Stimulated activated CD8-positive, alpha-beta memory T cell treated with anti-CD3 and anti-CD28 coated beads, Interleukin-7, amount 100 ng/mL, for 4 hours (primary cell): ENCODE measurements around the gene ZNF419.
"Not testable (repeated sequence)": the region's sequence is repeated elsewhere in the genome, so short reads cannot be mapped to it uniquely, and the experiment has no call there.

Source experiments
- DNase-seq, 2 donors: peaks; one replicate each; pipeline ENCODE4 v3.0.0-alpha.2; 2020; ENCODE audit warnings: low read depth in 2 of 2

The ZNF419 gene

DNA sequence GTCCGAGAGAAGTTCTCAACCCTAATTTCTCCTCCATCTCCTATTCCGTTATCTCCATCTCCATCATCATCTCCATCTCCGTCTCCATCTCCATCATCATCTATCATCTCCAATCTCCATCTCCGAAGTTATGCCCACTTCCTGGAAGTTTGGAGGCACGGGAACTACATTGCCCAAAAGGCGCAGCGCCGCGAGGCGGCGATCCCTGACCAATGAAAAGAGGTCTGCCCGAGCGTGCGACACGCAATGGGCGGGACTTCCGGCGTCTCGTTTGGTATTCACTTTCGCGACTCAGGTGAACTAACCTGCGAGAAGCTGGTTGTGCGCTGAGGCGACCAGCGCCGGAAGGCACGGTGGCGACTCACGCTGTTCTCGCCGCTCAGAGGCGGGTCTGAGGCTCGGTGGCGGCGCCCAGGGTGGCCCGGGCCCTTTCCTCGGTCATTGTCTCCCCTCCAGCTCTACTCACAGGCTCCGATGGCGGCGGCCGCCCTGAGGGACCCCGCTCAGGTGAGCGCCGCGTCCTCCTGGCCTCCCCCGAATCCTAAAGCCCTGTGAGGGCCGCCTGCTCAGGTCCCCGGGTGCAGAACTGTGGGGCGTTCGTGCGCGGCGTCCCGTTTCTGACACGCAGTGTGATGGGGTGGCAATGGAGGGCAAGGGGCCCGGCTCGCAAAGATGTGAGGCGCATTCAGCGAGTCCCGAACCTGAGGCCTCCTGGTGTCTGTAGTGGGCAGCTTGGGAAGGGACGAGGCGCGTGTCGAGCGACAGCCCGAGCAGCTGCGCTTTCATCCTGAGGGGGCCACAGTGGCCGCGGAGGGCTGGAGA lies at the start of gene ZNF419:
Gene ZNF419 (plus strand): TSS at position 274 of the 822 bp plus-strand sequence. CDS start 201 bp downstream, at position 475.
- peak; percentile 87 to 91 for DNase-seq

DNA sequence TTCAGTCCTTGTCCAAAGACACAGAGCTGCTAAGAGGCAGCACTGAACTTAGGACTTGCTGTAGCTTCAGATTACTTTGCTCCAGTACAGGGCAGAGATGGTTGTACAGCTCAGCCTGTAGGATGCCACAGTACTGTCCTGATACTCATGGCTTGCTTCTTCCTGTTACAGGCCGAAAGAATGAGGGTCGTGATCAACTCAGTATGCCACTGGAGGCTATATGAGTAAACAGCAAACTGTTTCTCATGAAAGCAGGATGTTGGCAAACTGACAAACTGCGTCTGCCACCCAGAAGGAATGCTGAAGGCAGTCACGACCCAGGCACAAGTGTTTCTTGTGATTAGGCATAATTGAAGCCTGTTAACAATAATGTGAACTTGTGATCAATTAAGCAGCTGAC lies 49.6 kb upstream of the ZNF419 start:
- DNase-seq: no peak

DNA sequence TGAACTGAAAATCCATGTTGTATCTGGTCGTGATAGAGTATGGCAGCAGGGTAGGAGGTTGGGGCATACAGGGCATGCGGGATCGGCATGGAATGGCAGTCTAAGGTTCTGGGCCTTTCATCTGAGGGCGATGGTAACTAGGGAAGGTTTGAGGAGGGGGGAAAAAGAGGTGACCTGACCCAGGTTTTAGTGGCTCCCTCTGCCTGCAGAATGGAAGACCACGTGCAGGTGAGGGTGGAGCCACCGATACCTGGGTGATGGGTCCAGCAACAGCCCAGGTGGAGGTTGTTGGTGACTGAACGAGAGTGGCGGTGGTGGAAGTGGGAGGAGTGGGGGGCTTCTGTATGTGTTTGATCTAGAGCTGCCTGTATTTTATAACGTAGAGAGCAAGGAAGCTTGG lies 48.6 kb upstream of the ZNF419 start:
- DNase-seq: no peak

DNA sequence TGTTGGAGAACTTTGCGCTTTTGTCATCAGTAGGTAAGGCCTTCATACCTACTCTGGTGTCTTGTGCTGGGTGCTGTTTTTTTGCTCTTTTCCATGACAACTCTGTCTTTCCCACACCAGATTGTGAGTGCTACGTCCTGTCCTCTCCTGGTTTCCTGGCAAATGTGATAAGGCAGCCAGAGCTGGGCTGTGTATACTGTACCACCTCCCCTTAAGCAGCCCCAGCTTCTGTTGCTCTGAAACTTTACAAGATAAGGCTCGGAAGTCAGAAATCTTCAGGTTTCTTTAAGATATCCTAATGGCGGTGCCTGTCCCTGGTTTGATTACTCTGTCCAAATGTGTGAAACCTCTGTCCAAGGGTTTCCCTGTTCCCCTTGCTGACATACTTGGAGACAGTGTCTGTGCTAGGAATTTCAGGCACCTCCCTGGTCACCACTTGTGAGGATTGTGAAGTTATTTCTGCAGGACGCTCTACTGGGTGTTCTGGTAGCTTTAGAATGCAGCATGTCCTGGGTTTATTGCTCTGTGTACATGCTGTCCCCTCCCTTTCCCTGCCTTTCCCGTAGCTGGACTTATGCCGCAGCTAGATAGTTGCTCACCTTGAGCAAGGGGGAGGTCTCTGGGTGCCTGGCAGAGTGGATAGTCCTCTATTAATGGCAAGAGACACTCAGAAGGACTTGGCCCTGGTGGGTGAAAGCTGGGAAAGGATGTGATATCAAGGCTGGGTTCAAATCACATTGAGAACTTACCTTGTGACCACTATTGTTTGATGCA lies 45.4 kb upstream of the ZNF419 start:
- DNase-seq: no peak

DNA sequence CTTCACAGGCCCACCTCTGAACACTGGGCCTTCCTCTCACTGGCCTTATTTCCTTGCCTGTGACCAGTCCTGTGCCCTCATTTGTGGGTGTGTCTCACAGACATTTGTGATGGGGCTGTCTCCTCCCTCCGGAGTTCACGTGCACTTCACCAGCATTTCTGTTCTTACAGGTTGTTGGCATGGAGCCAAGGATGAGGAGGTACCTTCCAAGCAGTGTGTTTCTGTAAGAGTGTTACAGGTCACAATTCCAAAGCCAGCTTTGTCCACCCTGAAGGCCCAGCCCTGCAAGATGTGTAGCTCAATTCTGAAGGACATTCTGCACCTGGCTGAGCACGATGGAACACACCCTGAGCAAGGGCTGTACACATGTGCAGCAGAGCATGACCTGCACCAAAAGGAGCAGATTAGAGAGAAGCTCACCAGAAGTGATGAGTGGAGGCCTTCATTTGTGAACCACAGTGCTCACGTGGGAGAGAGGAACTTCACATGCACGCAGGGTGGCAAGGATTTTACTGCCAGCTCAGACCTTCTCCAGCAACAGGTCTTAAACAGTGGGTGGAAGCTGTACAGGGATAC lies 44.3 kb upstream of the ZNF419 start:
- no peak for DNase-seq

DNA sequence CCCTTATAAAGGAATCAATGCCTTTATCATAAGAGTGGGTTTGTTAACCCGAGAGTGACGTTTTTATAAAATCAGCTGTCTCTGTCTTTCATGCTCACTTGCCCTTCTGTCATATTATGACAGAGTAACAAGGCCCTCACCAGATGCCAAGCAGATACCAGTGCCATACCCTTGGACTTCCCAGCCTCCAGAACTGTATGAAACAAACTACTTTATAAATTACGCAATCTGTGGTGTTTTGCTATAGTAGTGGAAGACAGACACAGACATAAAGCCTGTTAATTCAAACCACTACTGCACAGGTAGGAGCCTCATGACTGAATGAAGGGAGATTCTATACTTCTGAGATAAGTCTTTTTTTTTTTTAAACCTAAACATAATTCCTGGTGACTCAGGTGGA lies 35.2 kb upstream of the ZNF419 start:
- no peak for DNase-seq

GRCh38 chr19:57465680-57466381 lies 21.7 kb upstream of the ZNF419 start:
- no peak for DNase-seq

DNA sequence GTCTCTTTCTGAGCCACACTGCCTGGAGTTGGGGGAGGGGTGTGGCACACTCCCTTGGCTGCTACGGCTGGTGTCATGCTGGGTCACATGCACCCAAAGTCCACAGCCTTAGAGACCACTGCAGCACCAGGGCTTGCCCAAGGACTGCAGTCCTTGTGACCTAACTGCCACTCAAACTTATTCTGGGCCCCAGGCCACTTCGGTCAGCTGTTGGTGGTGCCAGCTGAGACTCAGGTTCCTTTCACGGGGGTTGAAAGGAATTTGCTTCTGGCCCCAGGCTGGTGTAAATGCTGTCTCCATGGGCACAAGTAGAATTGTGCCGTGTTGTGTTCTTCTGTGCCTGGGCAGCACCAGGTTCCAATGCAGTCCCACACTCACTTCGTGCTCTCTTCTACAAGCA lies 21.1 kb upstream of the ZNF419 start:
- DNase-seq: no peak

- DNase-seq: no peak
Observed at GRCh38 chr19:57473646-57474045, 13.9 kb upstream of the ZNF419 start.

DNA sequence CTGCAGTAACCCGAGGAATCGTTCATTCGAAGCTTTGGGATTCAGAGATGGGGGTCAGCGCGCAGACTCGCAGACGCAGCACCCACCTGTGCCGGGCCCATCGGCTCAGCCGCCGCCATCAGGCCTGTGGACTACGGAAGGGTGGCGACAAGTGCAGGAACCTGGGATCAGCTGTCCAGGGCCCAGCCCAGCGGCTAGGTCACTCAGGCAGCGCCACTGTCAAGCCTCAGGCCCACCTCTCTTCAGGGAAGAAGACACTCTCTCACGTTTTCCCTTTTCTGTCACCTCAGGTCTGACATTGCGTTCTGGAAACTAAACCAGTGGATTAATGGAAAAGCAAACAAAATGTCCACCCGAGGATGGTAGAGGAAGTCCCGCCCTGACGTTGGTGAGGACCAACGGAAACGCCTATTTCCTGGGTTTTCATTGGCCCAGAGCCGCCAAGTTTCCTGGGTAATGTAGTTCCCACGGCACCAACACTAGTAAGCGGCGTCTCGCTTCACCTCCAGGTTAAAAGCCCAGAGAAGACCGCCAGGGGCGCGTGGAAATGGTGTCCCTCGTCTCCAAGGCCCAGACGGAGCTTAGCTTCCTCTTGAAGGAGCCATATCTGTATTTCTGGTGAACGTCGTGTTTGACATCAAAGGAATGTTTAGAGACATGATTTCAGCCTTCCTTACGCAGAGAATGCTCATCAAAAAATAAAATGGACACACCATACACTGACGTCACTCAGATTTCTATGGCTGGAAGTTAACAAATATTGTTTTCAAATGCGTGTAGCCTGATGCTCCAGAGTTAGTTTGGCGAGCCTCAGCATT lies 10.2 kb upstream of the ZNF419 start, which contains the start of gene ZNF772:
Gene ZNF772 (minus strand): TSS at position 376 of the 818 bp plus-strand sequence. CDS start 257 bp downstream, at position 119.
- peak; percentile 80 to 84 for DNase-seq

DNA sequence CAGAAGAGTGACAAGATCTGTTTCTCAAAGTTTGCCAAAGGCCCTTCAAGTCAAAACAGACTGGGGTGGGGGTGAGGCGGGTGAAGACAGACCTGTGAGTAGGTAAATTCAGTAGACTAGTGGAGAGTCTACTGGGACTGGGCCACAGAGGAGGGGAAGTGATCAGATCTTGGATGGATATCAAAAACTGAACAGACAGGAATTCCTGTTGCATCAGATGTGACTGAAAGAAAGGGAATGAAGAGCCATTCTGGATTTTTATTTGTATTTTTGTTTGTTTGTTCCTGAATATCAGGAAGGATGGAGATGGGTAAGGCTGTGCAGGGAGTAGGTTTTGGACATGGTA lies 722 bp downstream of the ZNF419 start:
- DNase-seq: not testable (repeated sequence)

DNA sequence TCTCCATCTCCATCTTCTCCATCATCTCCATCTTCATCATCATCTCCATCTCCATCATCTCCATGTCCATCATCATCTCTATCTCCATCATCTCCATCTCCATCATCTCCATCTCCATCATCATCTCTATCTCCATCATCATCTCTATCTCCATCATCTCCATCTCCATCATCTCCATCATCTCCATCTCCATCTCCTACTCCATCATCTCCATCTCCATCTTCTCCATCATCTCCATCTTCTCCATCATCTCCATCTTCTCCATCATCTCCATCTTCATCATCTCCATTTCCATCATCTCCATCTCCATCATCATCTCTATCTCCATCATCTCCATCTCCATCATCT lies 11.8 kb downstream of the ZNF419 start:
- DNase-seq: not testable (repeated sequence)

DNA sequence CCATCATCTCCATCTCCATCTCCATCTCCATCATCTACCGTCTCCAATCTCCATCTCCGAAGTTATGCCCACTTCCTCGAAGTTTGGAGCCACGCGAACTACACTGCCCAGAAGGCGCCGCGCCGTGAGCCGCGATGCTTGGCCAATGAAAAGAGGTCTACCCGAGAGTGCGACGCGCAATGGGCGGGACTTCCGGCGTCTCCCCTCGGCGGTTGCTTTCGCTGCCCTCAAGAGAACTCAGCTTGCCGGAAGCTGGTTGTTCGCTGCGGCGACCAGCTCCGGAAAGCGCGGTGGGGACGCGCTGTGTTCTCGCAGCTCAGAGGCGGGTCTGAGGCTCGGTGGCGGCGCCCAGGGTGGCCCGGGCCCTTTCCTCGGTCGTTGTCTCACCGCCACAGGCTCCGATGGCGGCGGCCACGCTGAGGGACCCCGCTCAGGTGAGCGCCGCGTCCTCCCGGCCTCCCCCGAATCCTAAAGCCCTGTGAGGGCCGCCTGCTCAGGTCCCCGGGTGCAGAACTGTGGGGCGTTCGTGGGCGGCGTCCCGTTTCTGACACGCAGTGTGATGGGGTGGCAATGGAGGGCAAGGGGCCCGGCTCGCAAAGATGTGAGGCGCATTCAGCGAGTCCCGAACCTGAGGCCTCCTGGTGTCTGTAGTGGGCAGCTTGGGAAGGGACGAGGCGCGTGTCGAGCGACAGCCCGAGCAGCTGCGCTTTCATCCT lies 12.3 kb downstream of the ZNF419 start, which contains the start of gene ZNF773:
Gene ZNF773 (plus strand): TSS at position 259 of the 716 bp plus-strand sequence. CDS start 143 bp downstream, at position 402.
- peak; percentile 92 to 98 for DNase-seq

DNA sequence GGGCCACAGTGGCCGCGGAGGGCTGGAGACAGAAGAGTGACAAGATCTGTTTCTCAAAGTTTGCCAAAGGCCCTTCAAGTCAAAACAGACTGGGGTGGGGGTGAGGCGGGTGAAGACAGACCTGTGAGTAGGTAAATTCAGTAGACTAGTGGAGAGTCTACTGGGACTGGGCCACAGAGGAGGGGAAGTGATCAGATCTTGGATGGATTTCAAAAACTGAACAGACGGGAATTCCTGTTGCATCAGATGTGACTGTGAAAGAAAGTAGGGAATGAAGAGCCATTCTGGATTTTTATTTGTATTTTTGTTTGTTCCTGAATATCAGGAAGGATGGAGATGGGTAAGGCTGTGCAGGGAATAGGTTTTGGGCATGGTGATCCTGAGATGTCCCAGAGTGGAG lies 12.8 kb downstream of the ZNF419 start:
- DNase-seq: not testable (repeated sequence)

GRCh38 chr19:57506163-57506562 lies 18.6 kb downstream of the ZNF419 start:
- DNase-seq: no peak

DNA sequence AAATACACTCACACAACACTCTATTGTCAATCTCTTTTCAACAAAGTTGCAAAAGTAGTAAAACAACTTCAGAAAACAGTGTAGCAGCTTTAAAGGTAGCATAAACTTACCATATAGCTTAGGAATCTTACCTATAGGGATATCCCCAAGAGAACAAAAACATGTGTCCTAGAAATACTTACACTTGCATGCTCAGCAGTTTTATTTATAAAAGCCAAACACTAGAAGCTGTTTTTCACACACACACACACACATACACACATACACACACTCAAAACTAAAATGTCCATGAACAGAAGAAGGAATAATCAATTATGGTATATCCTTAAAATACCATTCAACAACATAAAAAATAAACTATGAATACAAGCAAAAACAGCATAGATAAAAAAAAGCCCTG lies 23.9 kb downstream of the ZNF419 start:
- no peak for DNase-seq

DNA sequence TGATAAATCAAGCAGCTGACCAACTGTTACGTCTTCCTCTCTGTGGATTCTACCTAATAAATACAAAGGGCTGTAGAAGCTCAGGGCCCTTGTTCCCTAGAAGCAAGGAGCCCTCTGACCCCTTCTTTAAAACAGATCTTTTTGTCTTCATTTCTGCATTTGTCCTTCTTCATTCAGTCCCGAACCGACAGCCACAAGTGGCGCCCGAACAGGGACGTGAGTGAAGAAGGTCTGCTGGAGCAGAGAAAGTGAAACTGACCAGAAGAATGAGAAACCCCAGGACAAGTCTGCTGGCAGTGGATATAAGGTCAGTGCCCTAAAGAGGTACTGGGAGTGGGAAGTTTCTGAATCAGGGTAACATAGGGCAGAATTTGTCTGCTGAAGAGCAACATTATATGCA lies 25.3 kb downstream of the ZNF419 start:
- no peak for DNase-seq

- DNase-seq: no peak
Observed at GRCh38 chr19:57515255-57515654, 27.7 kb downstream of the ZNF419 start.

DNA sequence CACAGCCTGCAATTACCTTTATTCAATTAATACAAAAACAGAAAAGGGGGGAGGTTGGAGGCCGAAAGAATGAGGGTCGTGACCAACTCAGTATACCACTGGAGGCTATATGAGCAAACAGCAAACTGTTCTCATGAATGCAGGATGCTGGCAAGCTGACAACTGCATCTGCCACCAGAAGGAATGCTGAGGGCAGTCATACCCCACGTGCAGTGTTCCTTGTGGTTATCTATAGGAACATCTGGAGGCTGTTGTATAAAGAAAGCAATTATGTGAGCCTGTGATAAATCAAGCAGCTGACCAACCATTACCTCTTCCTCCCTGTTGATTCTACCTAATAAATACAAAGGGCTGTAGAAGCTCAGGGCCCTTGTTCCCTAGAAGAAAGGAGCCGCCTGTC lies 30.5 kb downstream of the ZNF419 start:
- not testable (repeated sequence) for DNase-seq

DNA sequence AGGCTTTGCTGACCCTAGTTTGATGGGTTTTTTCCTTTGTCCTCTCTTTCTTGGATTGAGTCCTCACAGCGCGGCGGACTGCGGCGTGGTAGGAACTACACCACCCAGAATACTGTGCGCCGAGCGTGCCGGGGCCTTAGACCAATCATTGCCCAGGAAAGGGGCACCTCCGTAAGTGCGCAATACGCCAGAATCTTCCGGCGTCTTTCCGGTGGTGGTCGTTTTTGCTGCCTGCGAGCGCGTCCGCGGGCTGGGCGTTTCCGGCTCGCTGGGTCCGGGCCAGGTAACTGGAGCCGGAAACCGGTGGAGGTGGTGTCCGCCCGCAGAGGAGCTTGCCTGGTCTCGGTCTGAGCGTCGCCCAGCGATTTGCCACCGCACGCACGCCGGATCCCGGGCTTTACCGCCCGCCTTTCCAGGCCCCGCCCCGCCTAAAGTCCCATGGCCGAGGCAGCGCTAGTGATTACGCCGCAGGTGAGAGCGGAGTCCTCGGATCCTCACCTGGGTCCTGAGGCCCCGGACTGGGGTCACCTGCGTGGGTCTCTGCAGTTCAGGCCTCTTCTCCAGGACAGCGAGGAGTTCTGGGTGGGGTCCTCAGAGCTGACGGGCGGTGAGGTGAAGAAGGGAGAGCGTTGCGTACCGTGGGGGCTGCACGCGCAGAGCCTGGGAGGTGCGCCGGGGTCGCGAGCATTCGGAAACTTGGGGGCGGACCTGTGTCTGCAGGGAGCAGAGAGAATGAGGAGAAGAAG lies 39.8 kb downstream of the ZNF419 start, which contains the start of gene ZNF549:
Gene ZNF549 (plus strand): TSS at position 221 of the 746 bp plus-strand sequence. CDS start 218 bp downstream, at position 439.
- DNase-seq: peak; percentile 77 to 83
